ENCODE measurements around the gene ALKBH6. TPM values are rescaled to one million over a fixed set of nuclear protein-coding genes. Genes with fewer than 3 reads are reported as not detected.

The ALKBH6 gene
- total and polyA plus RNA-seq, 10 of the 15 experiments (the other 5 are each of a cell fraction or from before 2014, with no cell fraction given) = 1.2 to 56.5 (median 36.1) TPM

DNA sequence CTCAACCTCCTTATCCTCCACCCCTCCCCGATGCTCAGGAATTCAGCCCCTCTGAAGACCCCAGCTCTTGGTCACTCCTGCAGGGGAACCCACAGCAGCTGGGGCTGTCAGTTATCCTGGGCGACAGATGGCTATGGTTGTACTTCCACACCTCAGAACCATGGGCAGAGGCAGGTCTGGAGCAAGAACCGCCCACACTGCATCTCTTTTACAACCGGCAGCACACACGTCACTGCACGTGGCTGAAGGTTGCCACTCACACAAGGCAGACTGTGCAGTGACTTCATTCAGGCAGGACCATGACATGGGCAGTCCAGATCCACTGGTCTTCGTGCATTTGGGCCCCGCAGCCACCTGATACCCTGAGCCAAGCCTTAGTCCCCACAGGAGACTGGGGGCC is 40.5 kb downstream of the ALKBH6 start:
- ChIA-PET CTCF (interaction anchor here (1.0 kb wide), 1 partner anchor 142 kb away, joined by 4 read pairs; the partner anchor contains the start of gene TBCB), POLR2A (no interaction called here), RAD21 (ENCODE audit: unreplicated experiment) (no interaction called here), SMC1A (ENCODE audit: uncharacterized antibody, unreplicated experiment) (no interaction called here)
- intact Hi-C loops (cut with micrococcal nuclease; ENCODE audit: unreplicated experiment) = no loop called here
- no TSS peak for BruUV-seq (replicated peaks)
- in situ Hi-C loops (cut with MboI) = no loop called here
- WGBS (ENCODE audit: insufficient coverage, insufficient replicate concordance, low lambda C conversion rate, missing lambda C conversion rate) = 27% methylated on average over 8 of the region's 8 CpGs
- no peaks in the 10 kb centered on the region for H4K20me1 ChIP-seq (ENCODE audit: control insufficient read depth, insufficient read depth)
- FAIRE-seq = no peak
- no peak overlapping the region for H3K4me2 ChIP-seq (ENCODE audit: control insufficient read depth, insufficient read depth)
- TF ChIP-seq, protein P1, sequence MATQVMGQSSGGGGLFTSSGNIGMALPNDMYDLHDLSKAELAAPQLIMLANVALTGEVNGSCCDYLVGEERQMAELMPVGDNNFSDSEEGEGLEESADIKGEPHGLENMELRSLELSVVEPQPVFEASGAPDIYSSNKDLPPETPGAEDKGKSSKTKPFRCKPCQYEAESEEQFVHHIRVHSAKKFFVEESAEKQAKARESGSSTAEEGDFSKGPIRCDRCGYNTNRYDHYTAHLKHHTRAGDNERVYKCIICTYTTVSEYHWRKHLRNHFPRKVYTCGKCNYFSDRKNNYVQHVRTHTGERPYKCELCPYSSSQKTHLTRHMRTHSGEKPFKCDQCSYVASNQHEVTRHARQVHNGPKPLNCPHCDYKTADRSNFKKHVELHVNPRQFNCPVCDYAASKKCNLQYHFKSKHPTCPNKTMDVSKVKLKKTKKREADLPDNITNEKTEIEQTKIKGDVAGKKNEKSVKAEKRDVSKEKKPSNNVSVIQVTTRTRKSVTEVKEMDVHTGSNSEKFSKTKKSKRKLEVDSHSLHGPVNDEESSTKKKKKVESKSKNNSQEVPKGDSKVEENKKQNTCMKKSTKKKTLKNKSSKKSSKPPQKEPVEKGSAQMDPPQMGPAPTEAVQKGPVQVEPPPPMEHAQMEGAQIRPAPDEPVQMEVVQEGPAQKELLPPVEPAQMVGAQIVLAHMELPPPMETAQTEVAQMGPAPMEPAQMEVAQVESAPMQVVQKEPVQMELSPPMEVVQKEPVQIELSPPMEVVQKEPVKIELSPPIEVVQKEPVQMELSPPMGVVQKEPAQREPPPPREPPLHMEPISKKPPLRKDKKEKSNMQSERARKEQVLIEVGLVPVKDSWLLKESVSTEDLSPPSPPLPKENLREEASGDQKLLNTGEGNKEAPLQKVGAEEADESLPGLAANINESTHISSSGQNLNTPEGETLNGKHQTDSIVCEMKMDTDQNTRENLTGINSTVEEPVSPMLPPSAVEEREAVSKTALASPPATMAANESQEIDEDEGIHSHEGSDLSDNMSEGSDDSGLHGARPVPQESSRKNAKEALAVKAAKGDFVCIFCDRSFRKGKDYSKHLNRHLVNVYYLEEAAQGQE (IDR thresholded peaks at IDR 0.05; ENCODE audit: low read depth, low read length) = peak; percentile 51; the same call in 1 of the 2 replicates
- no peak for TF ChIP-seq HDAC2 (IDR thresholded peaks at IDR 0.05)
- no peak overlapping the region for H3K27ac ChIP-seq (ENCODE audit: control insufficient read depth, insufficient read depth)
- no peaks in the 10 kb centered on the region for H3K4me1 ChIP-seq (ENCODE audit: control insufficient read depth, insufficient read depth, low read length)
- H3K27me3 ChIP-seq (replicated peaks in 1 of 2; ENCODE audit: control insufficient read depth in 2 of 2, insufficient read depth in 2 of 2, low read length in 1 of 2) = no peaks in the 10 kb centered on the region
- no peak overlapping the region for H3K4me3 ChIP-seq
- no peak overlapping the region for H3K9ac ChIP-seq (ENCODE audit: control insufficient read depth, insufficient read depth, low read length)
- no peaks in the 10 kb centered on the region for H3K36me3 ChIP-seq (ENCODE audit: control insufficient read depth in 2 of 2, insufficient read depth in 2 of 2, low read length in 1 of 2)
- no peak overlapping the region for H2AFZ ChIP-seq (ENCODE audit: control insufficient read depth, low read depth, low read length)
- DNase-seq (ENCODE audit: low read depth, low spot score) = no peak
- ATAC-seq = no peak
- no peaks in the 10 kb centered on the region for H3K9me3 ChIP-seq (replicated peaks; ENCODE audit: control insufficient read depth, insufficient read depth, low read length)
- H3K79me2 ChIP-seq (ENCODE audit: control insufficient read depth, insufficient read depth, low read length) = no peaks in the 10 kb centered on the region

DNA sequence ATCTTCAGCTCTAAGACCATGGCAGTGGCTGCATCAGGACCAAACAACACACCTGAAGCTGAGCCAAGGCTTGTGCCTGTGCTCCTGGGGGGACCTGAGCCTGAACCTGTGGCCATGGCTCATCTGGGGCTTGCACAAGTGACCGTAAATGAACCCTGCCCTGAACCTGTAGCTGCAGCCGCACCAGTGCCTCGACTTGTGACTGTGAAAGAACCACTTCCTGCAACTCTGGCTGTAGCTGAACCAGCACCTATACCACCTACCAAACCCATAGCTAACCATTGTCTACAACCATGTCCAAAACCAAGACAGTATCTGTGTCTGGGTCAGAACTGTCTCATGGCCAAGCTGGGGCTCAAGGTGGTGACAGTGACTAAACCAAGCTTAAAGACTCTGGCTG is 47.2 kb downstream of the ALKBH6 start:
- Histone ChIP-seq H4K20me1 (ENCODE audit: control insufficient read depth, insufficient read depth) (no peaks in the 10 kb centered on the region), H3K27me3 (replicated peaks in 1 of 2; ENCODE audit: control insufficient read depth in 2 of 2, insufficient read depth in 2 of 2, low read length in 1 of 2) (no peaks in the 10 kb centered on the region; a peak in 1 of 4 replicates), H3K79me2 (ENCODE audit: control insufficient read depth, insufficient read depth, low read length) (no peaks in the 10 kb centered on the region), H3K9ac (ENCODE audit: control insufficient read depth, insufficient read depth, low read length) (no peak overlapping the region), H3K4me2 (ENCODE audit: control insufficient read depth, insufficient read depth) (no peak overlapping the region), H3K9me3 (replicated peaks; ENCODE audit: control insufficient read depth, insufficient read depth, low read length) (no peaks in the 10 kb centered on the region), H2AFZ (ENCODE audit: control insufficient read depth, low read depth, low read length) (no peak overlapping the region), H3K36me3 (ENCODE audit: control insufficient read depth in 2 of 2, insufficient read depth in 2 of 2, low read length in 1 of 2) (no peaks in the 10 kb centered on the region), H3K4me1 (ENCODE audit: control insufficient read depth, insufficient read depth, low read length) (no peaks in the 10 kb centered on the region), H3K4me3 (no peak overlapping the region), H3K27ac (ENCODE audit: control insufficient read depth, insufficient read depth) (no peak overlapping the region)
- ChIA-PET SMC1A (ENCODE audit: uncharacterized antibody, unreplicated experiment) (no interaction called here), CTCF (no interaction called here), POLR2A (no interaction called here), RAD21 (ENCODE audit: unreplicated experiment) (no interaction called here)
- ATAC-seq (no peak), FAIRE-seq (no peak), DNase-seq (ENCODE audit: low read depth, low spot score) (no peak)
- no TSS peak for BruUV-seq (replicated peaks)
- in situ Hi-C loops (cut with MboI) = no loop called here
- 17% methylated on average over 3 of the region's 3 CpGs for WGBS (ENCODE audit: insufficient coverage, insufficient replicate concordance, low lambda C conversion rate, missing lambda C conversion rate)
- intact Hi-C loops (cut with micrococcal nuclease; ENCODE audit: unreplicated experiment) = no loop called here
- TF ChIP-seq CREM (IDR thresholded peaks at IDR 0.05; ENCODE audit: low read depth) (no peak), SIN3A (IDR thresholded peaks at IDR 0.05; ENCODE audit: low read depth, low read length) (no peak), HDAC6 (IDR thresholded peaks at IDR 0.05; ENCODE audit: unreplicated experiment) (no peak), NR2C2 (IDR thresholded peaks at IDR 0.05; ENCODE audit: borderline replicate concordance, control insufficient read depth, insufficient read length, low read depth) (no peak), IKZF2 (IDR thresholded peaks at IDR 0.05) (no peak), CBX5 (IDR thresholded peaks at IDR 0.05; ENCODE audit: low read depth) (no peak), CBFB (IDR thresholded peaks at IDR 0.05; ENCODE audit: low read depth) (no peak), ZSCAN29 (IDR thresholded peaks at IDR 0.05) (no peak), KLF5 (IDR thresholded peaks at IDR 0.05; ENCODE audit: partially characterized antibody) (no peak), TARDBP (IDR thresholded peaks at IDR 0.05; ENCODE audit: borderline replicate concordance) (no peak), GATAD2B (conservative IDR thresholded peaks at IDR 0.05; ENCODE audit: low read depth) (no peak), CBX3 (IDR thresholded peaks at IDR 0.05; ENCODE audit: borderline replicate concordance, low read depth) (no peak), CREB1 (IDR thresholded peaks at IDR 0.05; ENCODE audit: low read depth) (no peak)
- TF ChIP-seq, protein P2, sequence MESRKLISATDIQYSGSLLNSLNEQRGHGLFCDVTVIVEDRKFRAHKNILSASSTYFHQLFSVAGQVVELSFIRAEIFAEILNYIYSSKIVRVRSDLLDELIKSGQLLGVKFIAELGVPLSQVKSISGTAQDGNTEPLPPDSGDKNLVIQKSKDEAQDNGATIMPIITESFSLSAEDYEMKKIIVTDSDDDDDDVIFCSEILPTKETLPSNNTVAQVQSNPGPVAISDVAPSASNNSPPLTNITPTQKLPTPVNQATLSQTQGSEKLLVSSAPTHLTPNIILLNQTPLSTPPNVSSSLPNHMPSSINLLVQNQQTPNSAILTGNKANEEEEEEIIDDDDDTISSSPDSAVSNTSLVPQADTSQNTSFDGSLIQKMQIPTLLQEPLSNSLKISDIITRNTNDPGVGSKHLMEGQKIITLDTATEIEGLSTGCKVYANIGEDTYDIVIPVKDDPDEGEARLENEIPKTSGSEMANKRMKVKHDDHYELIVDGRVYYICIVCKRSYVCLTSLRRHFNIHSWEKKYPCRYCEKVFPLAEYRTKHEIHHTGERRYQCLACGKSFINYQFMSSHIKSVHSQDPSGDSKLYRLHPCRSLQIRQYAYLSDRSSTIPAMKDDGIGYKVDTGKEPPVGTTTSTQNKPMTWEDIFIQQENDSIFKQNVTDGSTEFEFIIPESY (IDR thresholded peaks at IDR 0.05) = no peak
